H1 (cell line): Measurements from ENCODE around the gene IGSF1. TPM values are rescaled to one million over a fixed set of nuclear protein-coding genes. Genes with fewer than 3 reads are reported as not detected.

Experiments used
- CTCF ChIA-PET: fragments of 300-600 bp; sonication (Branson Sonifier 250); formaldehyde crosslinking; loops from one replicate; lab custom pipeline; 2021; ENCODE audit not compliant: partially characterized antibody; lab: Charles Lee
- POLR2A ChIA-PET: fragments of 300-600 bp; sonication (Branson Sonifier 250); formaldehyde crosslinking; loops from one replicate; lab custom pipeline; 2021; ENCODE audit warnings: inconsistent platforms; ENCODE audit not compliant: partially characterized antibody; lab: Charles Lee
- DNase-seq, 2 experiments: peaks; one replicate each; pipeline versions ENCODE4 v3.0.0 to v3.0.0-alpha.2; 2010 to 2022; ENCODE audit warnings: low spot score in 2 of 2, low read depth in 1 of 2, mixed read lengths in 1 of 2
- FAIRE-seq: peaks from 2 replicates; lab custom pipeline; 2011; peaks lifted over from hg19 to GRCh38; lab: Jason Lieb, UNC
- H2AFZ ChIP-seq: 2 replicates; pipeline ENCODE4 v1.8.1; 2012; ENCODE audit warnings: low read length, inconsistent platforms
- H2AK5ac ChIP-seq: 2 replicates; pipeline ENCODE4 v1.6.1; 2013; ENCODE audit warnings: low read depth, low read length
- H2BK120ac ChIP-seq: replicated peaks from 2 replicates; pipeline ENCODE3; 2013; ENCODE audit warnings: low read depth, low read length, inconsistent platforms
- H2BK12ac ChIP-seq: 2 replicates; pipeline ENCODE4 v1.6.1; 2013; ENCODE audit warnings: low read depth, low read length
- H2BK15ac ChIP-seq: 2 replicates; pipeline ENCODE4 v1.6.1; 2013; ENCODE audit warnings: low read length
- H2BK20ac ChIP-seq: 2 replicates; pipeline ENCODE4 v1.6.1; 2013; ENCODE audit warnings: low read length
- H2BK5ac ChIP-seq: 2 replicates; pipeline ENCODE4 v1.6.1; 2013; ENCODE audit warnings: low read depth, low read length
- H3K14ac ChIP-seq: 2 replicates; pipeline ENCODE4 v1.6.1; 2013; ENCODE audit warnings: inconsistent platforms; ENCODE audit not compliant: insufficient read length
- H3K18ac ChIP-seq: 2 replicates; pipeline ENCODE4 v1.6.1; 2013; ENCODE audit warnings: low read length; ENCODE audit errors: extremely low read depth
- H3K23ac ChIP-seq: 2 replicates; pipeline ENCODE4 v1.6.1; 2013; ENCODE audit warnings: inconsistent platforms; ENCODE audit not compliant: insufficient read length
- H3K23me2 ChIP-seq: 2 replicates; pipeline ENCODE4 v1.6.1; 2013; ENCODE audit warnings: low read depth, low read length
- H3K27ac ChIP-seq: 2 replicates; pipeline ENCODE4 v1.6.1; 2011; ENCODE audit warnings: low read depth, low read length, inconsistent platforms
- H3K27me3 ChIP-seq, 4 experiments: replicated peaks in 1 of 4; 1 replicate in 1 of 4; 2 replicates in 3 of 4; pipeline versions ENCODE4 v1.6.1 to v1.8.1; 2011 to 2013; ENCODE audit warnings: low read length in 3 of 4, mild to moderate bottlenecking in 3 of 4, inconsistent platforms in 2 of 4, mixed read lengths in 2 of 4, moderate library complexity in 1 of 4; ENCODE audit not compliant: control insufficient read depth in 3 of 4, insufficient read depth in 3 of 4; ENCODE audit errors: extremely low read depth in 1 of 4
- H3K36me3 ChIP-seq, 4 experiments: 2 replicates each; pipeline versions ENCODE4 v1.6.1 to v1.8.1; 2011 to 2013; ENCODE audit warnings: mild to moderate bottlenecking in 4 of 4, low read length in 3 of 4, moderate library complexity in 2 of 4, control low read depth in 1 of 4, inconsistent platforms in 1 of 4; ENCODE audit not compliant: insufficient read depth in 4 of 4, control insufficient read depth in 2 of 4
- H3K4ac ChIP-seq: replicated peaks from 2 replicates; pipeline ENCODE3; 2013; ENCODE audit warnings: low read length, low read depth, mixed read lengths, inconsistent platforms; ENCODE audit not compliant: insufficient read length
- H3K4me1 ChIP-seq, 4 experiments: replicated peaks in 1 of 4; 1 replicate in 1 of 4; 2 replicates in 3 of 4; pipeline versions ENCODE4 v1.6.1 to v1.8.1; 2011 to 2013; ENCODE audit warnings: low read length in 3 of 4, inconsistent platforms in 2 of 4, mixed read lengths in 1 of 4; ENCODE audit not compliant: insufficient read depth in 4 of 4, control insufficient read depth in 3 of 4
- H3K4me2 ChIP-seq, 2 experiments: 2 replicates each; pipeline versions ENCODE4 v1.6.1 to v1.8.1; 2011 to 2013; ENCODE audit warnings: low read depth in 2 of 2, low read length in 2 of 2, control low read depth in 1 of 2, inconsistent platforms in 1 of 2, mild to moderate bottlenecking in 1 of 2; ENCODE audit not compliant: insufficient read depth in 1 of 2
- H3K4me3 ChIP-seq, 4 experiments: fragments of 200-600, 300-600 bp in 1 of 4; sonication (generic), shearing (Covaris generic), sonication (Bioruptor Twin) in 1 of 4; 2 replicates each; pipeline versions ENCODE4 v1.5.1 to v1.8.1; 2011 to 2016; ENCODE audit warnings: low read length in 4 of 4, low read depth in 3 of 4, control low read depth in 2 of 4, inconsistent platforms in 2 of 4, mild to moderate bottlenecking in 2 of 4, mixed read lengths in 1 of 4, moderate library complexity in 1 of 4; ENCODE audit not compliant: insufficient read depth in 2 of 4; ENCODE audit errors: extremely low read depth in 1 of 4
- H3K56ac ChIP-seq: replicated peaks from 2 replicates; pipeline ENCODE3; 2013; ENCODE audit warnings: low read depth, mild to moderate bottlenecking, mixed read lengths, low read length, inconsistent platforms; ENCODE audit not compliant: insufficient read length
- H3K79me1 ChIP-seq: 2 replicates; pipeline ENCODE4 v1.6.1; 2013; ENCODE audit warnings: low read depth, low read length, control low read depth
- H3K79me2 ChIP-seq, 2 experiments: 2 replicates each; pipeline versions ENCODE4 v1.6.1 to v1.8.1; 2012 to 2013; ENCODE audit warnings: low read length in 2 of 2, mild to moderate bottlenecking in 2 of 2, inconsistent platforms in 1 of 2; ENCODE audit not compliant: insufficient read depth in 2 of 2, control insufficient read depth in 1 of 2
- H3K9ac ChIP-seq, 4 experiments: replicated peaks in 1 of 4; 1 replicate in 1 of 4; 2 replicates in 3 of 4; pipeline versions ENCODE4 v1.6.1 to v1.8.1; 2011 to 2013; ENCODE audit warnings: low read depth in 3 of 4, low read length in 3 of 4, control low read depth in 2 of 4, mild to moderate bottlenecking in 2 of 4, moderate library complexity in 2 of 4, inconsistent platforms in 1 of 4; ENCODE audit errors: extremely low read depth in 1 of 4
- H3K9me3 ChIP-seq, 2 experiments: 2 replicates each; pipeline versions ENCODE4 v1.6.1 to v1.8.1; 2012 to 2013; ENCODE audit warnings: mild to moderate bottlenecking in 2 of 2, moderate library complexity in 2 of 2, control low read depth in 1 of 2, inconsistent platforms in 1 of 2, low read depth in 1 of 2, low read length in 1 of 2, mixed read lengths in 1 of 2; ENCODE audit not compliant: insufficient read depth in 2 of 2
- H4K20me1 ChIP-seq, 2 experiments: replicated peaks in 1 of 2; 2 replicates each; pipeline versions ENCODE3 to v1.8.1; 2011 to 2013; ENCODE audit warnings: inconsistent platforms in 2 of 2, low read length in 2 of 2, mild to moderate bottlenecking in 1 of 2; ENCODE audit not compliant: insufficient read depth in 2 of 2, control insufficient read depth in 1 of 2
- H4K5ac ChIP-seq: 2 replicates; pipeline ENCODE4 v1.6.1; 2013; ENCODE audit warnings: low read length, low read depth, mixed read lengths, inconsistent platforms; ENCODE audit not compliant: insufficient read length
- H4K8ac ChIP-seq: 2 replicates; pipeline ENCODE4 v1.8.0; 2013; ENCODE audit warnings: mild to moderate bottlenecking, moderate library complexity, low read length, inconsistent platforms; ENCODE audit not compliant: insufficient read depth; ENCODE audit errors: extremely low read depth
- H4K91ac ChIP-seq: replicated peaks from 2 replicates; pipeline ENCODE3; 2013; ENCODE audit warnings: low read length, mixed read lengths, inconsistent platforms; ENCODE audit not compliant: insufficient read length
- ASH2L ChIP-seq: fragments of 200-600, 300-600 bp; sonication (generic); IDR thresholded peaks from one replicate; pipeline ENCODE4 v1.7.1; 2017; ENCODE audit warnings: low read length
- CREB1 ChIP-seq: IDR thresholded peaks from 2 replicates; pipeline ENCODE4 v1.6.1; 2012; ENCODE audit warnings: inconsistent platforms
- EGR1 ChIP-seq: IDR thresholded peaks from 2 replicates; pipeline ENCODE4 v1.6.1; 2011; ENCODE audit warnings: low read depth, low read length, borderline replicate concordance
- EZH2 ChIP-seq: fragments of 200-600 bp; sonication (generic); IDR thresholded peaks from 2 replicates; pipeline ENCODE4 v1.7.1; 2012; ENCODE audit warnings: low read depth, mild to moderate bottlenecking, moderate library complexity, low read length, inconsistent platforms; ENCODE audit not compliant: severe bottlenecking
- GTF2F1 ChIP-seq: IDR thresholded peaks from 2 replicates; pipeline ENCODE4 v1.6.1; 2012; ENCODE audit warnings: low read depth, low read length, improper control_type of control experiment, borderline replicate concordance
- HDAC2 ChIP-seq, 2 experiments: fragments of 300-600 bp in 1 of 2; sonication (generic) in 1 of 2; IDR thresholded peaks; 2 replicates each; pipeline ENCODE4 v1.6.1; 2011 to 2012; ENCODE audit warnings: low read depth in 2 of 2, low read length in 2 of 2, mild to moderate bottlenecking in 2 of 2, moderate library complexity in 2 of 2, borderline replicate concordance in 1 of 2, inconsistent platforms in 1 of 2
- JUN ChIP-seq: IDR thresholded peaks from 2 replicates; pipeline ENCODE4 v1.6.1; 2011; ENCODE audit warnings: low read depth, mild to moderate bottlenecking, improper control_type of control experiment, low read length
- NRF1 ChIP-seq: IDR thresholded peaks from 2 replicates; pipeline ENCODE4 v1.6.1; 2011; ENCODE audit warnings: mild to moderate bottlenecking, low read depth, low read length, improper control_type of control experiment
- POLR2A ChIP-seq, 2 experiments: IDR thresholded peaks; 1 replicate in 1 of 2; 2 replicates in 1 of 2; pipeline ENCODE4 v1.6.1; 2011; ENCODE audit warnings: low read depth in 2 of 2, low read length in 2 of 2, mild to moderate bottlenecking in 2 of 2; ENCODE audit errors: control extremely low read depth in 1 of 2
- POU5F1 ChIP-seq: IDR thresholded peaks from 2 replicates; pipeline ENCODE4 v1.6.1; 2011; ENCODE audit warnings: low read depth, mild to moderate bottlenecking, low read length, moderate library complexity
- SAP30 ChIP-seq: fragments of 300-600 bp; sonication (generic); IDR thresholded peaks from 2 replicates; pipeline ENCODE4 v1.7.1; 2012; ENCODE audit warnings: low read length, moderate library complexity, mild to moderate bottlenecking, inconsistent platforms; ENCODE audit not compliant: insufficient read depth, insufficient replicate concordance
- TCF12 ChIP-seq: IDR thresholded peaks from 2 replicates; pipeline ENCODE4 v1.6.1; 2011; ENCODE audit warnings: low read depth, mild to moderate bottlenecking, low read length
- TEAD4 ChIP-seq: IDR thresholded peaks from 2 replicates; pipeline ENCODE4 v1.6.1; 2012; ENCODE audit warnings: low read depth, low read length, inconsistent platforms, mixed read lengths
- WGBS, 2 experiments: shearing (Covaris generic) in 1 of 2; methylation state at CpG; one replicate each; pipeline versions ENCODE4 v1.1.6 to v1.1.7; 2013 to 2015; ENCODE audit warnings: low lambda C conversion rate in 2 of 2, mixed read lengths in 2 of 2, inconsistent platforms in 1 of 2, low coverage in 1 of 2, missing lambda C conversion rate in 1 of 2; ENCODE audit not compliant: insufficient replicate concordance in 2 of 2, insufficient coverage in 1 of 2, insufficient read length in 1 of 2; ENCODE audit errors: extremely low coverage in 1 of 2, missing lambda C conversion rate in 1 of 2; 5-methylcytosine and 5-hydroxymethylcytosine counted together
- polyA plus RNA-seq, 7 experiments: library from polyadenylated mRNA; depleted of rRNA in 3 of 7; stranded (reverse) in 5 of 7; unstranded in 2 of 7; fragments of >200 nt in 5 of 7; fragments of 200-250 nt in 2 of 7; gene quantifications; 1 replicate in 5 of 7; 2 replicates in 1 of 7; 4 replicates in 1 of 7; pipeline versions ENCODE4 v1.2.1 to v1.2.3, GENCODE V29; 2011 to 2013; ENCODE audit warnings: missing spikeins in 2 of 7, mixed read lengths in 2 of 7
- total RNA-seq: library from RNA; stranded (reverse); fragmentation: NEBNext Ultra II Directional; extraction: Animal tissue kit (Norgen Biotek cat#: 25700); gene quantifications from 2 replicates; pipeline ENCODE4 v1.2.1, GENCODE V29; 2021
- TF ChIP-seq, protein P1 (sequence below): IDR thresholded peaks from 2 replicates; pipeline ENCODE4 v1.6.1; 2011; ENCODE audit warnings: low read depth, mild to moderate bottlenecking, low read length; ENCODE audit not compliant: insufficient read depth

Gene IGSF1
- total and polyA plus RNA-seq, 2 of the 8 experiments (the other 6 are each of a cell fraction or from before 2014, with no cell fraction given): 23.1 to 39.9 TPM

DNA sequence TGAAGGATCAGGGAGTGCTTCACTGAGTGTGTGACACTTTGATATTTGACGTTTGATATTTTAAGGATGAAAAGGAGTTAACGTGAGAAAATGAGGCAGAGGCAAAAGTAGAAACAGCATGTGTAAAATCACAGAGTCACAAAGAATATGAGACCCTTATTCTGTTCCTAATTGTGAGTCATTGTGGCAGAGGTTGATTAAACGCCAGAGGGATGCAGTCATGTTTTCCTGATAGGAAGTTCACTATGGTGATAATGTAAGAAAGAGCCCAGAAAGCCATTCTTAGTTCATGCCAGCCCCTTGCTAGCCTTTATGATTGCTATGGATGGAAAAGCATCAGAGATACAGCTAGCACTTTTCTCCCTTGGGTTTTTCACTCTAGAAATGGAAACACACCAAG lies 33.5 kb upstream of the IGSF1 start:
- Histone ChIP-seq H2AFZ (no peak overlapping the region), H3K4me3 (no peak overlapping the region), H3K14ac (no peak overlapping the region), H3K56ac (no peak overlapping the region), H3K4me2 (no peak overlapping the region), H3K9me3 (no peaks in the 10 kb centered on the region), H2AK5ac (no peak overlapping the region), H3K79me1 (no peaks in the 10 kb centered on the region), H3K27ac (no peak overlapping the region), H2BK120ac (no peak overlapping the region), H3K4ac (no peak overlapping the region), H4K8ac (no peak overlapping the region), H3K36me3 (no peaks in the 10 kb centered on the region), H3K9ac (no peak overlapping the region), H4K5ac (no peak overlapping the region), H2BK12ac (no peak overlapping the region), H3K79me2 (no peaks in the 10 kb centered on the region), H3K23ac (no peak overlapping the region), H4K20me1 (no peaks in the 10 kb centered on the region), H4K91ac (no peak overlapping the region), H3K4me1 (no peaks in the 10 kb centered on the region), H3K23me2 (no peaks in the 10 kb centered on the region), H2BK20ac (no peak overlapping the region), H3K27me3 (no peaks in the 10 kb centered on the region), H2BK5ac (no peak overlapping the region), H3K18ac (no peak overlapping the region), H2BK15ac (no peak overlapping the region)
- ChIA-PET POLR2A (no interaction called here), CTCF (interaction anchor here (0.8 kb wide), 1 partner anchor 305 kb away, joined by 3 read pairs; no protein-coding TSS in a partner anchor)
- FAIRE-seq: no peak
- 91% methylated on average over 3 of the region's 3 CpGs; no CpG with 5 or more reads in 1 of the 2 experiments for WGBS, 2 experiments
- no peak for TF ChIP-seq SAP30
- no peak for TF ChIP-seq POU5F1
- TF ChIP-seq EGR1: no peak
- no peak for TF ChIP-seq EZH2
- no peak for TF ChIP-seq JUN
- TF ChIP-seq CREB1: no peak
- no peak for TF ChIP-seq TEAD4
- no peak for TF ChIP-seq HDAC2 (IDR thresholded peaks at IDR 0.05; ENCODE audit: borderline replicate concordance in 1 of 2, low read depth in 2 of 2, low read length in 2 of 2)
- TF ChIP-seq TCF12: no peak
- no peak for TF ChIP-seq GTF2F1
- no peak for TF ChIP-seq NRF1
- TF ChIP-seq POLR2A (IDR thresholded peaks at IDR 0.05; ENCODE audit: control extremely low read depth in 1 of 2, low read depth in 2 of 2, low read length in 2 of 2): no peak
- TF ChIP-seq ASH2L: no peak
- TF ChIP-seq, protein P1, sequence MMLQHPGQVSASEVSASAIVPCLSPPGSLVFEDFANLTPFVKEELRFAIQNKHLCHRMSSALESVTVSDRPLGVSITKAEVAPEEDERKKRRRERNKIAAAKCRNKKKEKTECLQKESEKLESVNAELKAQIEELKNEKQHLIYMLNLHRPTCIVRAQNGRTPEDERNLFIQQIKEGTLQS: no peak
- DNase-seq: no peak
